Stimulated activated CD8-positive, alpha-beta memory T cell treated with anti-CD3 and anti-CD28 coated beads, Interleukin-7, amount 100 ng/mL, for 4 hours (primary cell): ENCODE measurements around the gene HGFAC.
"Not testable (repeated sequence)": the region's sequence is repeated elsewhere in the genome, so short reads cannot be mapped to it uniquely, and the experiment has no call there.

Experiments used
- DNase-seq, 2 donors: peaks; one replicate each; pipeline ENCODE4 v3.0.0-alpha.2; 2020; ENCODE audit warnings: low read depth in 2 of 2

Gene HGFAC

DNA sequence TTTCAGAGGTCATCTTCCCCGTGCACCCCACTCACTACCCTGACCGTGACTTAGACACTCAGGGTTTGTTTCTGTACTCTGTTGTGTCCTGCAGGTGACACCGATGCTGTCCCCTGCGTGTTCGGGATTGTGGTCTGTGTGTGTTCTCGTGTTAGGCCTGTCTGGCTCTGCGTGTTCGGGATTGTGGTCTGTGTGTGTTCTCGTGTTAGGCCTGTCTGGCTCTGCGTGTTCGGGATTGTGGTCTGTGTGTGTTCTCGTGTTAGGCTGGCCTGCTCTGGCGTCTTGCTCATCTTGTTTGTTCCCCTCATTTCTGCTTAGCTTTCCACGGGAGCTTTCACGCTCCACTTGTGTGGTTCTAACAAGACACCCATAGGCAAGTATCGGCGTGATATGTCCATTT, 30.6 kb upstream of the HGFAC start:
- not testable (repeated sequence) for DNase-seq

DNA sequence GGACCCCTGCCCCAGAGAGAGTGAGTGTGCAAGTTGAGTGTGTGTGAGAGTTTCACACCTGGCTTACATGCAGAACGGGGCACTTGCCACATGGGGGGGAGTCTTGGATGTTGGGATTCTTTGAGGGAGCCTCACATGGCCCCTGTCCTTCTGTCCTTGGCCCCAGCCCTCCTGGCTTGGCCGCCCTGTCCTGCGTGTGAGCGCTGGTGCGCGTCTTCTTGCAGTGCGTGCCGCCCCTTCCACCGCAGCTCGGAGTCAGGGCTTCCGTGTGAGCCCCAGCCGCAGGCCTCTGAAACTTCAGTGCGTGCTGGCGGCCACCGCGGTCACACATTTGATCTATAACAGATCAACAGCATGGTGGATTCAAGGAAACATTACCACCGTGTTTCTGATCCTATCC, 30.1 kb upstream of the HGFAC start:
- no peak for DNase-seq

DNA sequence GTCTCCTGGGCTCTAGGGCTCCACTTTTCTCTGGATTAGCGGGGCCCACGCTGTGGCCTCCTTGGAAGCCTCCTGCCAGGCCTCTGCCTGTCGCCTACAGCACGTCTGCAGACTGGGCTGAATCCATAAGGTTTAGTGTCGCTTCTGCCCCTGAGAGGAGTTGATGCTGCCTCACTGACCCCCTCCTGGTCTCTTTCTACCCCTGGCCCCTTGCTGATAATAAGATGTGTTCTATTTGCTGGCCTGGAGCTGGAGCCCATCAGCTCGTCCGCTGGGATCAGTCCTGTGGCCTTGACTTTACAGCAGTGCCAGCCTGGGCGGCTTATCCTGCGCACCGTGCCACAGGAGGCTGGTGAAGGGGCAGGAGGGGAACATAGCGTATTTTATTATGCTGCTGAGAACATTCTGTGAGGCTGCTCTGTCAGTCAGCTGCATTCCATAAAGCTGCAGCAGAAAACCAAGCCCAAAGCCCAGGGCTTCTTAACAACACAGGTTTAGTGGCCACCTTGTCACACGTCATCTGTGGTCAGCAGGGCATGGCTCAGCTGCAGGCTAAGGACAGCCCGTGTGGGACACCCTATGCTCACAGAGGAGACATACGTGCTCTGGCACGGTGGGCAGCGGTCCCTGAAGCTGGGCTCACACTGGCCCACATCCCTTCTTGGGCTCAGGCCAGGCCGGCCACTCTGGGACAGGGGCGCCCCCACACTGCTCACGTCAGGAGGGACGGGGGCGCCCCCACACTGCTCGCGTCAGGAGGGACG, 29.3 kb upstream of the HGFAC start:
- no peak for DNase-seq

DNA sequence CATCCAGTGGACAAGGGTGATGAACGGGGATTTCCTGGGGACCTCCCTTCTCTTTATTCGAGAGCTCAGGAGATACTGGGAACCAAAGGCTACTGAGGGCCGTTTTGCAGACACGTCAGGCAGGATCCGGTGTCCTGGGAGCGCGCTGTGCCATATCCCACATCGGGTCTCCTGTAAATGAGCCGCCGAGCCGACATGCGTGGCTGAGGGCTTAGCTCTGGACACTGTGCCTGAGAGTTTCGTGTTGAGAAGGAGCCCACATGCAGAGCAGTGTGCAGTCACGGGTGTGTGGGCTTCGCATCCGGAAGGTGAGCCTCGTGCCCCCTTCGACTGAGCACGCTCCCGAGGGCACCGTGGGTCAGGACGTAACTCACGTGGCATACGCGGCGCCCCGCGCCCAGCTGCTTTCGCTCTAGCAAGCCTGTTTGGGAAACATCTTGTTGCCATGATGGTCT, 28.5 kb upstream of the HGFAC start:
- DNase-seq: no peak

DNA sequence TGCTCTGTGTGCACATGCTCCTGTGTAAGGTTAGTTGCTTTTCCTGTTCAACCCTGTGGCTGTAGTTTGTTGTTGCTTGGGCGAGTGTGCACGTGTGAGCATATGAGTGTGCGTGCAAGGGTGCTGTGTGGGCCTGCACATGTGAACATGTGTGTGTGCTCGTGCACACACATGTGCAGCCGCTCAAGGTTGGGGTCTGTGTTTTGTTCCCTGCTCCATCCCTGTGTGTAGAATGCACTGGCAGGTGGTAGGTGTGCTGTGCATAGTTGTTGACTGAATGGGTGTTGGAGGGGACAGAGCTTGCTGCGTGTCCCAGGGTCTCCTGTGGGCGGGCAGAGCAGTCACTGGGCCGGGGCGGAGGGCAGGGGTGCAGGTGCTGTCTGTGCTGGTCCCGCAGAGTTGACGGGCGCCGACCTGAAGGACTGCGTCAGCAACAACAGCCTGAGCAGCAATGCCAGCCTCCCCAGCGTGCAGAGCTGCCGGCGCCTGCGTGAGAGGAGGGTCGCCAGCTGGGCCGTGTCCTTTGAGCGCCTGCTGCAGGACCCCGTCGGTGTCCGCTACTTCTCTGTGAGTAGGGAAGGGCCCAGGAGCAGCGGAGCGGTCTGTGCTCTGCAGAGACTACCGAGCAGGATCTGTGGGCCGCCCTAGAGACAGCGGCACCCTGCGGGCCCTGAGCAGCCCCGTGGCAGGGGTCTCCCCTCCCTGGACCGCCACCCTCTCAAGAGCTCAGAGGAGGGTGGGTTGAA, 27.9 kb upstream of the HGFAC start:
- no peak for DNase-seq

DNA sequence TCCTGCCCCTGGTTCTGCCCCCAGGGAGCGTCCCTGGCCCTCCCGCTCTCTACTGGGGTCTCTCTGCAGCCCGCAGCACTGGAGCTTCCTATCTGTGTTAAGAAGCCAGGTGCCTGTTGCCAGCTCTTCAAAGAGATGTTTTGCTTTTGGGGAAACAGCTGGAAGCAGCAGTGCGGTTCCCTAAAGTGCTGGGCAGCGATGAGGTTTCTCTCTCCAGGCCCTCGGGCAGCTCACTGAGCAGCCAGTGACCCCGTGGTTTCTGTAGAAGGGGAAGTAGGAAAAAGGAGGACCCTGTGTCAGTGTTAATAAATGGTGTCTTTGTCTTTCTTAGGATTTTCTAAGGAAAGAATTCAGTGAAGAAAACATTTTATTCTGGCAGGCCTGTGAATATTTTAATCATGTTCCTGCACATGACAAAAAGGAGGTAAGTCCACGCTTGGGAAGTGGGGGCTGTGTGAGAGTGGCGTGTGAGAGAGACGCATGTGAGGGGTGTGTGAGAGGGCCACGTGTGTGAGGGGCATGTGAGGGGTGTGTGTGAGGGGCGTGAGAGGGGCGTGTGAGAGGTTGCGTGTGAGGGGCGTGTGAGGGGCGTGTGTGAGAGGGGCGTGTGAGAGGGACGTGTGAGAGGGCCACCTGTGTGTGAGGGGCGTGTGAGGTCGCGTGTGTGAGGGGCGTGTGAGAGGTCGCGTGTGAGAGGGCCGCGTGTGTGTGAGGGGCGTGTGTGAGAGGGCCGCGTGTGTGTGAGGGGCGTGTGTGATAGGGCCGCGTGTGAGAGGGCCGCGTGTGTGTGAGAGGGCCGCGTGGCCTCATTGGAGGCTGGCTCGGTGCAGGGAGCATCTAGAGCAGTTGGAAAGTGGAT, 27.1 kb upstream of the HGFAC start:
- DNase-seq: no peak

DNA sequence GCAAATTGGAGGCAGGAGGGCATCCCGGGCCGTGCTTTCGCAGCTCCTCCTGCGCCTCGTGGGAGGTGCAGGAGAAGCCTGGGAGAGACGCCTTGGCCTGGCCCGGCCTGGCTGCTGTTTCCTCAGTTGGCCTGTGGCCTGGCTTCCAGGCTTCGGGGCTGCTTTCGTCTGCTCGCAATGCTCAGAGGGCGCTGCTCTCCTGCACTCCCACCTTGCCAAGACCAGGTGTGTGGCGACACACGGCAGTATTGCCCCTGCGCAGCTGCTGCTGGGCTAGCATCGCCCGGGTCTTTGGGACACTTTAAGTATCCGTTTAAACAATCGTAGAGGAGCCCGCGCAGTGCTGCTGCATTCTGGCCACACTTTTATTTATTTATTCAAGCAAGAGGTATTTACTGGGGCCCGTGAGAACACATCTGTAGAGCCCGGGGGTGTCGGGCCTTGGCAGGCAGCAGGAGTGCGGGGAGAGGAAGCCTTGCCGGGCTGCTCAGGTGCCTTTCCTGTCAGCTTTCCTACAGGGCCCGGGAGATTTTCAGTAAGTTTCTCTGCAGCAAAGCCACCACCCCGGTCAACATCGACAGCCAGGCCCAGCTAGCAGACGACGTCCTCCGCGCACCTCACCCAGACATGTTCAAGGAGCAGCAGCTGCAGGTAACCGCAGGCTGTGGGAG, 26.2 kb upstream of the HGFAC start:
- no peak for DNase-seq

DNA sequence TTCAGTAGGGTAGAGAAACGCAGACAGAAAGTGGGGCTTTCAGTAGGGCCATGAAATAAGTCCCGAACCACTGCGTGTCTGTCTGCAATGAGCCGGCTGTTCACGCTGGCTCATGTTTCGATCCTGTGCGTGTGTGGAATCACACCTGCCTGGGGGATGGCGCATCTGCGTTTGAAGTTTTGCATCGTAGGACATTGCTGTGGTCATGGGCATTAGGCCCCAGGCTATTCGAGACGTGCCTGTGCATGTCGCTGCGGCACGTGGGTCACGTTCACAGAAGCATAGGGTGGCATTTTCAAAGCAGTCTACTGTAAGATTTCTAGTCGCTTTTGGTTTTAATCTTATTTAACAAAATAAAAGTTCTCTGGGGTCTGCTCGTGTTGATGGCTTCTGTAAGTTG, 25.5 kb upstream of the HGFAC start:
- no peak for DNase-seq

DNA sequence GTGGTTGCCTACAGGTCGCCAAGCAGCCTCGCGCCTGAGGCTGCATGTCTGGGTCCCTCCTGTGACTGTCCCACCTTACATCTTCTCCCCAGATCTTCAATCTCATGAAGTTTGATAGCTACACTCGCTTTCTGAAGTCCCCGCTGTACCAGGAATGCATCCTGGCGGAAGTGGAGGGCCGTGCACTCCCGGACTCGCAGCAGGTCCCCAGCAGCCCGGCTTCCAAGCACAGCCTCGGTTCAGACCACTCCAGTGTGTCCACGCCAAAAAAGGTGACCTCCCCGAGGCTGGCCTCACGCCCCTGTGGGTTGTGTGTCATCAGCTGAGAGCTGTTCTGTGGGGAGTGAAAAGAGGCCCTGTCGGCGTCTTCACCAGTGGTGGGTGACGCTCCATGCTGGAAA, 24.9 kb upstream of the HGFAC start:
- DNase-seq: no peak

DNA sequence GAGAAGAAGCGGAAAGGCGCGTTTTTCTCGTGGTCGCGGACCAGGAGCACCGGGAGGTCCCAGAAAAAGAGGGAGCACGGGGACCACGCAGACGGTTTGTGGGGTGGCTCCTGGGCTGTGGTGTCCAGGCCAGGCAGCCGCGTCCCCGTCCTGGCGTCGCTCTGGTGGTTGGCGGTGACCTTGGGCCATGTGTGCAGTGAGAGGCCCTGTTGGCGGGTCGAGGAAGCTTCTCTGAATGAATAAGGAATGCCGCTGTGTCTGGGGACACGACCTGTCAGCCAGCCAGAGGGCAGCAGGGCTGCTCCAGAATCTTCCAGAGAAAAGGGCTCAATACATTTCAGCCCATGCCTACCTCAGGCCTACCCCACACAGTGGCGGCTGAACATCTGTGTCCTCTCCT, 24.3 kb upstream of the HGFAC start:
- DNase-seq: no peak

DNA sequence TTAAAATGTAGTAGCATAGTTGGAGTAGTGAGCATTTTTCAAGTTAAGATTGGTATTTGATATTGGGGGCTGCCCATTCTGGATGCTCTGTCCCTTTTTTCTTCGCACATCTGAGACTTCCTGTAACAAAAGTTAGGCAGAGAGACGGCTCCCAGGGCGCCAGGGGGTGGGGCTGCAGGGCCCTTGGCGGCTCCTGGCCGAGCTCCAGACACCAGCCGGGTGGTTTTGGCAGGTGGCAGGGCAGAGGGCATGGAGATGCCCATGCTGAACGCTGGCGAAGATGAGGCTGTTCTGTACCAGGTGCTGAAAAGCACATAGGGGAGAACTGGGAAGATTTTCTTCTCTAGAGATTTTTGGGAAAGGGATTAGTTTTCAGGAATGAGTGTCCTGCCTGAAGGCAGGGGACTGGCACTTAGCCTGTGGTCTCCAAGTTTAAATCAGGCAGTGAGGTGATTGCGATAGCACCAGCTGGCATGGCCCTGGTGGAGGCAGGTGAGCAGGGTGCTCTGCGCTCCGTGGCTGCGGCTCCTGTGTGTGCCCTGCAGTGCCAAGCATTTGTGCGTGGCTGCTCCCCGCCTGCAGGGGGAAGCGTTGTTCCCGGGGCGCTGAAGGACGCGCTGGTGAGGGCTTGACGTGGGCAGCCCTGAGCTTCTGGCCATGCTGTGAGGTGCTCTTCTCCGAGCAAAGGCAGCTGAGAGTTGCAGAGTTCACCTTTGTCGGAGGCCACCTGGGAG, 23.6 kb upstream of the HGFAC start:
- DNase-seq: no peak

DNA sequence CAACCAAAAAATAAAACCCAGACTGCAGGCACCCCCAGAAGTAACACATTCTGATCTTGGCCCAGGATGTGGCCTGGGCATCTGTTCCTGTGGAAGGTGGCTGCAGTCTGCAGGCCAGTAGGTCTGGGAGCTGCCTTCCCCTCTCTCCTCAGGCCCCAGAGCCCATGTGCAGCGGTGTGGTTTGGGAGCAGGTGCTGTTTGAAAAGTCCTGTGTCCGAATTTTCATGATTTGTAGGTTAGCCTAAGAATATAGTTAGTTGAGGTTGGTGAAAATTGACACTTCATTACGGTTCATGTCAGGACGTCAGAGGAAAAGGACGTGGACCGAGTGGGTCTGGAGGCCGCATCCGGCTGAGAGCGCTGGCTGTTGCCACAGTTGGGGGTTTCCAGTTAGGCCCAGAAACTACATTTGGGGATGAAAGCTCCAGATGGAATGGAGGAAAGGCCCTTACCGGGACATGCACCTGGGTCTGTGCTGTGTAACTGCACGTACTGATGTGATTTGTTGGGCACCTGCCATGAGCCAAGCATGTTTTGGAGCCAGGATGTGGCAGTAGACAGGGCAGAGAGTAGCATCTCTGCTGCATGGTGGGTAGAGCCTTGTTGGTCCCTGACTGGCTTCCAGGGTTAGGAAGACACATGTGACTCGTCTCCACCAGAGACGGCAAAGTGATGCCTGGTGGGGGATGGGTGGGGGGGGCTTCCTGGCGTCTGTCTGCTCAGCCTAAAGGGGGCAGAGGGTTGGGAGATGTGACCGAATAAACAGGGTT, 21.7 kb upstream of the HGFAC start:
- no peak for DNase-seq

DNA sequence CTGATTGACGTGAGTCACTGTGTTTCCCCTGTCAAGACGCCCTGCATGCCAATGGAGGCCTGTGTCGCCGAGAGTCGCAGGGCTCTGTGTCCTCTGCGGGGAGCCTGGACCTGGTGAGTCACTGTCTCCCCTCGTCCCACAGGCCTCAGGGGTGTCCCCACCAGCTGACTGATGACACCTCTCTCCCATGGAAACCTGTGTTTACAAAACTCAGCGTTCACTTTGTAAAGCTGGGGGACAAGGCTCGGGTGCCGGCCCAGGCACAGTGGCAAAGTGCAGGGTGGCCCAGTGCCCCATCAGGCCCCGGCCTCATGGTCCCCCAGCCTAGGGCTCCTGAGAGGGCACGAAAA, 21.2 kb upstream of the HGFAC start:
- DNase-seq: no peak

DNA sequence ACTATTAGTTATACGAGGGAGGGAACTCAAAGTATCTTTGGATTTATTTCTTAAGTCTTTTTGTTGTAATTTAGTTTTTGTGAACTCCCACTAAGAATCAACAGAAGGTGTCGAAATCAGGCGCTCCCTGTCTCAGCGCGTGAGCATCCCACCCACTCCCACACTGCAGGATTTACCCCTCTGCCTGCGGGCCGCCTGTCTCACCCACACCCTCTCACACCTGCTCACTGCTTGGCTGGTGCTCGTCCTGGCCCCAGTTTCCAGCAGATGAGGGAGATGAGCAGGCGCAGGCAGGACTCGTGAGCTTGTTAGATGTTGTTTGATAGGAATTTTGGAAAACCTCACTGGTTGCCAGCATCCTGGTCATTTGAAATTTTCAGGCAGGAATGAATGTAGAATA, 20.8 kb upstream of the HGFAC start:
- no peak for DNase-seq

DNA sequence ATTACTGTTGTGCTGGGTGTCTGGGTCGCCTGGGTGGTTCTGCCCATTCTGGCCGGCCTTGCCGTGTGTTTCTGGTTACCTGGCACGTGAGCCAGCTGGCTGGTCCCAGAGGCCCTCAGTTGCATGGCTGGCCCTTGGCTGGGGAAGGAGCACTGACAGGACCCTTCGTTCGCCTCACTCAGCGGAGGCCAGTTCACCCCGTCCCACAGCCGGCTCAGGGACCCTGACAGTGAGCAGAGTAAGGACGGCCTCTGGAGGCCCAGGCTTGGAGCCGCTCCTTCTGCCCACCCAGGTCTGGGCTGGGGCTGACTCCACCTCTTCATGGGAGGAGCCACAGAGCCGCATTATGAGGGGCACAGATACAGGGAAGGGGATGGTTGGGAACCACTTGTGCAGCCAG, 20.3 kb upstream of the HGFAC start:
- DNase-seq: no peak

DNA sequence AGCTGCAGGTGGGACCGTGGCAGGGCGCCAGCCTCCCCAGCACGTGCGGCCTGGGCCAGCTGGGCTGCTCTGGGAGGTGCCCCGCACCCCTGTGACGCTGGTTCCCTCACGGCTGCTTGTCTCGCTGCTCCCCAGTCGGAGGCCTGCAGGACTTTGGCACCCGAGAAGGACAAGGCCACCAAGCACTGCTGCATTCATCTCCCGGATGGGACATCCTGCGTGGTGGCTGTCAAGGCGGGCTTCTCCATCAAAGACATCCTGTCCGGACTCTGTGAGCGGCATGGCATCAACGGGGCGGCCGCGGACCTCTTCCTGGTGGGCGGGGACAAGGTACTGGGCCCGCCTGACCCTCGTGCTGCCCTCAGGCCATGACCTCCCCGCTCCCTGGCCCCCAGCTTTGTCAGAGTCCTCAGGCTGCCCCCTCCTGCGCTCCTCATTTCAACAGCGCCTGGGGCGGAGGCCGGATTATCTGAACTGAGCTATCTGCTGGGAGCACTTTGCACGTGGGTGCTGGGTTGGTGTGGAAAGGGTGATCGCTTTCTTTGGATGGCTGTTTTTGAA, 19.4 kb upstream of the HGFAC start:
- DNase-seq: no peak

DNA sequence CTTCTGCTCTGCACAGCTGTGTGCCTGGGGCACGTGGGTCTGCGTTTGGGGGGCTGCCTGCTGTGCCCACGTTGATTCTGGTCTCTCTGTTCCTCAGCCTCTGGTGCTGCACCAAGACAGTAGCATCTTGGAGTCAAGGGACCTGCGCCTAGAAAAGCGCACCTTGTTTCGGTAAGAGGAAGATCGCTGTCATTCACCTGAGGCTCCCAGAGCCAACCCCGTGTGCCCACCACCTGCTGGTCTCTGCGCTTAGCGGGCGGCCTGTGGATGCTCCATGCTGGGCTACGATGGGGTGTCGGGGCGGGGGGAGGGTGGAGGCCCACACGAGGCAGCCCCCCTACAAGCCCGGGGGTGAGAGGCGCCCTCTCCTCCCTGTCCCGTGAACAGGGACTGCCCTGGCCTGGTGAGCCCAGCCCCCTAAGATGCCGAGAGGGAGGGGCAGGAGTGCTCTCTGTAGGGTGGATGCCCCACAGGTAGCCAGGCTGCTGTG, 18.9 kb upstream of the HGFAC start:
- no peak for DNase-seq

DNA sequence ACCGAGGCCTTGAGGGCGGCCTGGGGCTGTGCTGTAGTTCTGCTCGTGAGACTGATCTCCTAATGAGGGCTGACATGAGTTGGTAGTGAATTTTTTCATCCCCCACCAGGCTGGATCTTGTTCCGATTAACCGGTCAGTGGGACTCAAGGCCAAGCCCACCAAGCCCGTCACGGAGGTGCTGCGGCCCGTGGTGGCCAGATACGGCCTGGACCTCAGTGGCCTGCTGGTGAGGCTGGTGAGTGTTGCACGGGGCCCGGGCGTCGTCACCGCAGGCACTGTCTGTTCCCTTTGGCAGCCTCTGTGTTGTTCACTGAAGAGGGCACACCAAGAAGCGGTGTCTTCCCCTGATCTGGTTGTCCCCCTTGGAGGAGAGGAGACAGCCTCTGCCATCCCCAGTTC, 18.4 kb upstream of the HGFAC start:
- DNase-seq: no peak

DNA sequence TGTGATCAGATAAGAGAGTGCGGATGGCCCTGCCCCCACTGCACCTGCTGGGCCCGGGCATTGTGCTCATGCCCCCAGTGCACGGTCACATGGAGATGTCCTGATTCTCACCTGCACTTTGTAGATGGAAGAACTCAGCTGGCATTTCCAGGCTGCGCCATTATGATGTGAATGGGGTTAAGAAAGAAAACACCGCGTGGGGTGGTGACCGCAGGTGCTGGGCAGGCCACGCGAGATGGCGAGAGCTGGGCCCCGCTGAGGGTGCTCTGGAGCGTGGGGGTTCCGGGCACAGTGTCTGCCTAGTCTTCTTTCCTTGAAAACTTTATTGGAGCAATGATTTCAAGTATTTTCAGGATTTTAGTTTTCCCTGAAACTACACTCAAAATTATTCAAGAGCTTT, 17.8 kb upstream of the HGFAC start:
- no peak for DNase-seq

DNA sequence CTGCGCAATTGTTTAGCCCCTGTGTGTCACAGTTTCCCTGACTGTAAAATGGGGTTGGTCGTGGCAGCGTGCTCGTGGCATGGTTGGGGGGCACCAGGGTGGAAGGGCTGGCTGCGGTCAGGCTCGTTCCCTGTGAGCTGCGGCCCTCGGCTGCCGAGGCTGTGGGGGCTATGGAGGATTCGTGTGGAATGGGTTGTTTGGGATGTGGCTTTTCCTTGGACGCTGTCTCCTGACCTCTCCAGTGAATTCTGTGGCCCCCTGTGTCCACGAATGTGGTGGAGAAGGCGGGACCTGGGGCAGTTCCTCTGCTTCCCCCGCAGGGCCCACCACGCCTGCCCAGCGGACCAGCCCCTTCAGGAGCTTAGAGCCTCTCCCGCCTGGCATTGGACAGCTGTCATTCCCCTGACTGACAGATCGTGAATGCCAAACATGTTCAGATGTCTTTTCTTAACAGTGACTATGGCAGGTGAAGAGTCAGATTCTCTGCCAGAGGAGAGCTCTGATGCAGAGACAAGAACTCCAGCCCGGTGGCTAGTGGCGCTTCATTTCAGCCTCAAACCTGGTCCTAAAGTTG, 17.2 kb upstream of the HGFAC start:
- DNase-seq: no peak
